Medulla oblongata (tissue), 1 donor: ENCODE data around the gene DNAJB7.
"Not testable (repeated sequence)": the region's sequence is repeated elsewhere in the genome, so short reads cannot be mapped to it uniquely, and the experiment has no call there.

Source experiments
- DNase-seq: peaks from one replicate; pipeline ENCODE4 v3.0.0-alpha.2; 2015; ENCODE audit errors: extremely low spot score

DNAJB7 gene

DNA sequence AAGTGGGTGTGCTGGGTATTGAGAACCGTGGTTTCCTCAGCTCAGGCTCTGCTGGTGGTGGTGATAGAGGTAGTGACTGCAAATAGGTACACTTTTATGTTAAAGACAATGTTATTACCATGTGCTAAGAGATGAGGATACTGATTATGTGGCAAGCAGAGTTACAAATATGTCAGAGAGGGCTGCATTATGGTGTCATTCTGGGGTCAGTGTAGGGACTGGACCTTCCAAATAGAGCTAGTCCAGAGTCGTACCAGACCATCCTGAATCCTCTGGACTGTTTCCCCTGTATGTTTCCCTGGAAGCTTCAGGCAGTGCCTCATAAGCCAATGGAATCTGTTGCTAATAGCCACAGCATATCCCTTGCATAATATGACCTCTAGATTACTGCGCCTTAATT is at the start of gene DNAJB7:
TSS of gene DNAJB7 (minus strand) at position 101 of the 400 bp plus-strand sequence. CDS start 119 bp downstream, outside the sequence.
- no peak for DNase-seq

DNA sequence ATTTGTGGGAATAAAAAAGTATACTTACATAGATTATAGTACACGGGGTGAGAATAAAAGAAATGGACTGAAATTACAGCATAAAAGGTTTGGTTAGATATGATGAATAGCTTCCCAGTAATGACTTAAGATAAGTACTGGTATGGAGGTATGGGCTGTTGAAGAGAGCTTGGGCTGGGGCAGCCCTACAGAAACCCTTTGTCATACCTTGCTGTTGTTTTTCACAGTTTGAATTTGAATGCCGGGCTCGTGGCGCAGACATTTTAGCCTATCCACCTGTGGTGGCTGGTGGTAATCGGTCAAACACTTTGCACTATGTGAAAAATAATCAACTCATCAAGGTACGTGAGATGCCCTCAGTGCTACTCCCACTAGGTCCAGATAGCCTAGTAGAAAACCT is 47.0 kb upstream of the DNAJB7 start:
- DNase-seq = no peak

DNA sequence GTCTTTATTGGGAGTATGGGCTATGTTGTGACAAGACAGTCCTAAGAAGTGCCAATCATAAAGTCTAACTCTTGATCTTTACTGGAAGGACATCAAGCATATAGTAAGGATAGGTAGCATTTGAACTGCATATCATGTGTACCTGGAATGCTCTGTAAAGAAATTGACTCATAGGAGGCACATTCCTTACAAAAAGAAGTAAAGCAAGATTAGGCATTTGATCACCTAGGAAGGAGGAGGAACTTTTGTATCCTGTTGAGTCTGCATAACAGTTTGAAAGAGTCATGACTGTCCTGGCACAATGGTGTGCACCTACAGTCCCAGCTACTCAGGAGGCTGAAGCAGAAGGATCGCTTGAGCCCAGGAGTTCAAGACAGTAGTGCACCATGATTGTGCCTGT is 42.2 kb upstream of the DNAJB7 start:
- DNase-seq = no peak

DNA sequence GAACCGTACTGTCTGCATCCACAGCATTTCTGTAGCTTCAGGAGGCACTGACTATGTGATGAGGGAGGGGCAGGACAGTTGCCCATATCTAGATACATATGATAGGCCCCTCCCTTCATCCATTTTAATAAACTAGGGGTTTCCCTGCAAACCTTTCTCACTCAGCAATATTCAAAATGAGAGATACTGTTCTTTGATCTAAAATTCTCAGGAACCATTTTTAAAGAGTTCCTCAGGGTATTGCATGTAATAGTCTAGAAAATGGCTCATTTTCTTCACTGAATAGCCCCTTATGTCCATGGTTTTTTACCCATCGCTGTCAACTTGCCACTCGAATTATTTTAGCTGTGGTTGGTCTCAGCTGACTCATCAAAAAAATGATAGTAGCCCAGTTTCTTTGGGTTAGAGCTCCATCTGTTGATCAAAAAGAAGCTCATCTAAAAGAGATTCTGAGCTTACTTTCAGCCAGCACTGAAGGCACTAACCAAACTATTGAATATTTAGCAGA is 37.0 kb upstream of the DNAJB7 start:
- peak; percentile 79 for DNase-seq

DNA sequence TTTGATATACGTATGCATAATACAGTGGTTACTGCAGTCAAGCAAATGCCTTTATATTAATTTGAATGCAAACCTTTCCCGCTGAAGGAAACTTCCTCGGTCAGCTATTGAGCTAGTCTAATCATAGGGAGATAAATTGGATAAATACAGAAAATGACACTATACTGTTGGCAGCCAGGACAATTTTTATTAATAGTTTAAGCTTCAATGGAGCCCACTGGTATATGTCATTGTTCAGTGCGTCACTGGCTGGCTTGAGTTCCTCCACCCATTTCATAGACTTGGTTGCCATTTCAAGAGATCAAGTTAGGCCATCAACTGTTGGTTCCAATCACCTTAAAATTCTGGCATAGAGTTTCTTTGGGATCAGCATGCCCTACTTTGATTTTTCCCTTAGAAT is 32.5 kb upstream of the DNAJB7 start:
- DNase-seq = no peak

DNA sequence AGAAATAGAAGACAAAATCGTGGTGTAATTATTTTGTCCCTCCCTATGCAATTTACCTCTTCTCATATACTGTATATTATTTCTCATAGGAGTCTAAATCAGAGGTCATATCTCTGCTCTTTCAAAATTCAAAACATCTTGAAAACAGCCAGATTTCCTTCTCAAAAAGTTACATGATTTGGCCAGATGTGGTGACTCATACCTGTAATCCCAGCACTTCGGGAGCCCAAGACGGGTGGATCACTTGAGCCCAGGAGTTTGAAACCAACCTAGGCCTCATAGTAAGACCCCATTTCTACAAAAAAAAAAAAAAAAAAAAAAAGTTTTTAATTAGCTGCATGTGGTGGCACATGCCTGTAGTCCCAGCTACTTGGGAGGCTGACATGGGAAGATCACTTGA is 29.0 kb upstream of the DNAJB7 start:
- no peak for DNase-seq

GRCh38 chr22:40889116-40889515 is 27.2 kb upstream of the DNAJB7 start:
- DNase-seq = no peak

GRCh38 chr22:40878922-40879321 is 17.0 kb upstream of the DNAJB7 start:
- no peak for DNase-seq

- no peak for DNase-seq
Observed at GRCh38 chr22:40877488-40877887, 15.6 kb upstream of the DNAJB7 start.

DNA sequence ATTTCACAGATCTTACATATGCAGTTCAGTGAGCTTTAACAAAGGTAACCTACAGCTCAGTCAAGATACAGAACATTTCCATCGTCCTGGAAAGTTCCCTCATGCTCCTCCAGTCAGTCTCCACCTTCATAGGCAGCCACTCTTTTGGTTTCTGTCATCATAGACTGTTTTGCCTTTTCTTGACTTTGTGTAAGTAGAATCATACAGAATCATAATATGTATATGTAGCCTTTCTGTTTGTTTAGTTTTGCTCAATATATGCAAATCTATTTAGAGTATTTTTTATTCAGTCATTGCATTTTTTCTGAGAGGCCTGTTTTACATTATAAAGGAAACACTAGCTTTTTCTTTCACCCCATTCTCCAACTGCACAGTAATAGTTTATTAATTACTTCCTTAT is 15.0 kb upstream of the DNAJB7 start:
- no peak for DNase-seq

GRCh38 chr22:40875111-40875510 is 13.2 kb upstream of the DNAJB7 start:
- no peak for DNase-seq

- DNase-seq = no peak
Observed at GRCh38 chr22:40874016-40874415, 12.1 kb upstream of the DNAJB7 start.

- not testable (repeated sequence) for DNase-seq
Observed at GRCh38 chr22:40868379-40868778, 6.5 kb upstream of the DNAJB7 start.

GRCh38 chr22:40867109-40867508 is 5.2 kb upstream of the DNAJB7 start:
- no peak for DNase-seq

- no peak for DNase-seq
Observed at GRCh38 chr22:40862537-40862936, 624 bp upstream of the DNAJB7 start.

GRCh38 chr22:40857309-40857855 is 4.5 kb downstream of the DNAJB7 start:
- no peak for DNase-seq

DNA sequence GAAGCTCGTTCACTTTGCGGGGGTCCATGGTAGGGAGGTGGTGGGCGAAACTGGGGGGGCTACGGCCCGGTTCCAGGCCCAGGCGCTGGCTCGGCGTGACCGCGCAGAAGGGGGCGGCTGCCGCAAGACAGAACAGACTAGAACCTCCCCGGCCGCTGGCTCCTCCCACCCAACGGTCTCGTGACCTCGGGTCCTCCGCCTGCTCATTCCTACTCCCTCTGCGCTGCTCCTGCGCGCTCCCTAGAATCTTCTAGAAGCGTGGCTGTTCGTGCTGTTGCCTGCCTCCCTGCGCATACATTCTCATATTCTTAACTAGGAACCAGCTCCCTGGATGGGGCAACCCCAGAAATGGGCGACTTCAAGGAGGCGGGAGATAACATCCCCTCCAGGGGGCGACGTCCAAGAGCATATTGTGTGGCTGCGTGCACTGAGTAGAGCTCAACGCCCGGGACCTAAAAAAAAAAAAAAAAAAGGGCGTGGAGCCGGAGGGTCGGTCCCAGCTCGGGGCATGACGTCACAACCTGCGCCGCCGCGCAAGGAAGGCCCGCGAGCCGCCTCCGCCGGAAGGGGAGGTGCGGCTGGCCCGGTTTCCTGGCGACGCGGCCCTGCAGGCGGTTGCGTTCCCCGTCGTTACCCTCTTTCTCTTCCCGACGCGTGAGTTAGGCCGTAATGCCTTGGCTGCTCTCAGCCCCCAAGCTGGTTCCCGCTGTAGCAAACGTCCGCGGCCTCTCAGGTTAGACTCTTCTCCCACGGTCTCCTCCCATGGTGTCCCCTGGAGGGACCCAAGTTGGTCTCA is 5.2 kb downstream of the DNAJB7 start, which contains the start of the genes ST13 and XPNPEP3:
TSS of gene ST13 (minus strand) at position 127 of the 796 bp plus-strand sequence. CDS start at position 28, 99 bp downstream.
TSS of gene XPNPEP3 (plus strand) at position 636 of the 796 bp plus-strand sequence. CDS start at position 670, 34 bp downstream.
- DNase-seq = peak; percentile 98

DNA sequence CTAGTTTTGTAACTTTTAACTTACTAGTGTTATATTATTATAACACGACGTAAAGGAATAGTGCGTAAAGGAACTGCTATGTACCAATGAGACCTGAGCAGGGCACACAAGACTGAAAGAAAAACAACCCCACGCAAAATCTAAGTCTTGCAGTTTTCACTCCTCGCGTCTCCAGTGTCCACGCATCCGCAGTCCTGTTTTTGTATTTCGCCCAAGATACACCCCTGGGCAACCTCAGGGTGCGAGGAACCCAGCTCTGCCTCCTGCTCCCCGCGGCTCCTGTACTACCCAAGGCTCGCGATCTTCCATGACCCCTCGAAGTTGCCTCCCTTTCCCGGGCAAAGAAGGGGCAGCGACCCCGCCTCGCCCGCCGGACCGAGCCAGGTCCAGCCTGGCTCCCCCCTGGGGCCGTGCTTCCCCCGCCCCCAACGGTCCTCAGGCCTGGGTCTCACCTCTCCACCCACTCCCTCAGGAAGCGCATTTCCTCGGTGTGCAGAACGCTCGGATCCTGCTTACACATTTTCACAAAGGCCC is 5.9 kb downstream of the DNAJB7 start:
- peak; percentile 57 for DNase-seq

GRCh38 chr22:40855071-40855978 is 6.6 kb downstream of the DNAJB7 start:
- peak; percentile 43 for DNase-seq

- peak; percentile 40 for DNase-seq
Observed at GRCh38 chr22:40853961-40854360, 8.0 kb downstream of the DNAJB7 start.

- no peak for DNase-seq
Observed at GRCh38 chr22:40853333-40853732, 8.6 kb downstream of the DNAJB7 start.

- DNase-seq = not testable (repeated sequence)
Observed at GRCh38 chr22:40845816-40846215, 16.1 kb downstream of the DNAJB7 start.
